GM12891 (cell line): Measurements from ENCODE around the gene TMEM174.

Experiments
- DNase-seq: peaks from one replicate; pipeline ENCODE4 v3.0.0; 2011; ENCODE audit warnings: low spot score; ENCODE audit not compliant: insufficient read length
- FAIRE-seq: peaks from 2 replicates; lab custom pipeline; 2011; peaks lifted over from hg19 to GRCh38; lab: Jason Lieb, UNC
- PAX5 ChIP-seq: IDR thresholded peaks from 2 replicates; pipeline ENCODE4 v1.6.1; 2011; ENCODE audit warnings: low read length, moderate library complexity, mild to moderate bottlenecking; ENCODE audit not compliant: insufficient read depth, severe bottlenecking
- POLR2A ChIP-seq: IDR thresholded peaks from 2 replicates; pipeline ENCODE4 v1.6.1; 2011; ENCODE audit warnings: low read depth, low read length, control low read depth
- POLR2AphosphoS5 ChIP-seq: IDR thresholded peaks from 2 replicates; pipeline ENCODE4 v1.6.1; 2011; ENCODE audit warnings: low read depth, low read length, control low read depth
- POU2F2 ChIP-seq: IDR thresholded peaks from 2 replicates; pipeline ENCODE4 v1.6.1; 2011; ENCODE audit warnings: low read depth, mild to moderate bottlenecking, control low read depth, low read length, moderate library complexity
- SPI1 ChIP-seq: IDR thresholded peaks from 2 replicates; pipeline ENCODE4 v1.6.1; 2011; ENCODE audit warnings: low read depth, low read length, control low read depth
- TAF1 ChIP-seq: IDR thresholded peaks from 2 replicates; pipeline ENCODE4 v1.6.1; 2011; ENCODE audit warnings: low read depth, low read length, control low read depth

The TMEM174 gene

DNA sequence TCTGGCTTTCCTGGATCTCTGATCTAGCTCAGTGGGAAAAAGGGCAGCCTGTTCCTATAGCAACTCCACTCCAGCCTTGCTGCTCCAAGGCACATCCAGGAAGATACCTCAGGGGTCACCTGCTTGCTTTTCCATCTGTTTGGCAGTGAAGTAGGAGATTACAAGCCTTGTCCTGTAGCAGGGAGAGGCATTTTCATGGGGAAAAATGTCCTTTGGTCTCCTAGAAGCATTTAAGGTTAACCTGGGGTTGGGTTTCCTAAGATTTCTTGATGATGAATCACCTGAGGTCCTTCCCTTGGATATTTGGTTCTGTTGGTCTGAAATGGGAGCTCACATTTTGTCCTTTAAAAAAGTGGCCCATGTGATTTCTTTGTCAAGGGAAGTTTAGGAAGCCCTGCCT lies 1.5 kb upstream of the TMEM174 start:
- DNase-seq (no peak), FAIRE-seq (no peak)
- no peak for TF ChIP-seq PAX5
- no peak for TF ChIP-seq POLR2A
- TF ChIP-seq POU2F2 = no peak
- no peak for TF ChIP-seq TAF1
- no peak for TF ChIP-seq POLR2AphosphoS5
- no peak for TF ChIP-seq SPI1

DNA sequence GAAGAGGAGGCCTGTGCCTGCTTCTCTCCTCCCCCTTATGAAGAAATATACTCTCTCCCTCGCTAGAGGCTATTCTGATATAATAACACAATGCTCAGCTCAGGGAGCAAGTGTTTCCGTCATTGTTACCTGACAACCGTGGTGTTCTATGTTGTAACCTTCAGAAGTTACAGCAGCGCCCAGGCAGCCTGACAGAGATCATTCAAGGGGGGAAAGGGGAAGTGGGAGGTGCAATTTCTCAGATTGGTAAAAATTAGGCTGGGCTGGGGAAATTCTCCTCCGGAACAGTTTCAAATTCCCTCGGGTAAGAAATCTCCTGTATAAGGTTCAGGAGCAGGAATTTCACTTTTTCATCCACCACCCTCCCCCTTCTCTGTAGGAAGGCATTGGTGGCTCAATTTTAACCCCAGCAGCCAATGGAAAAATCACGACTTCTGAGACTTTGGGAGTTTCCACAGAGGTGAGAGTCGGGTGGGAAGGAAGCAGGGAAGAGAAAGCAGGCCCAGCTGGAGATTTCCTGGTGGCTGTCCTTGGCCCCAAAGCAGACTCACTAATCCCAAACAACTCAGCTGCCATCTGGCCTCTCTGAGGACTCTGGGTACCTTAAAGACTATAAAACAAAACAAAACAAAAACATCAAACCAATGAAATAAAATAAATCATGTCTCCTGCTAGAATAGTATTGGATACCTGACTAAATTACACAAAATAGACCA lies 1.3 kb downstream of the TMEM174 start:
- DNase-seq (no peak), FAIRE-seq (peak; percentile 33)
- no peak for TF ChIP-seq POLR2A
- peak; percentile 84 for TF ChIP-seq SPI1
- TF ChIP-seq POU2F2 = no peak

DNA sequence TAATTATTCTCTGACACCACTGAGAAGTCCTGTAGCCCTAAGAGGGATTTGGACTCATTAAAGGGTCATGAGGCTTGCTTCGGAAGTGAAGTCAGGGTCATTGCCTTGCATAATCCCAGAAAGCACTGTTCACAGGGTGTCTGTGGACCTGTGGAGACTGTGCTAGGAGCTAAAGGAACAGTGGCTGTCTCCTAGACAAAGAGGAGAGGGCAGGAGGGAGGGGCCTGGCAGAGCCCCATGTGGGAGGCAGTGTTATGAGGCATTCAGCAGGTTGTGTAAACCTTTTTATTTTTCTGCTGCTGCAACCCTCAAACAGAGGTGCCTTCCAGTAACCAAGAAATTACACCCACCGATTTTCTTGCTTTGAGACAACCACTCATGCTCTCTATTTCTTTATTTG lies 3.3 kb downstream of the TMEM174 start:
- no peak for TF ChIP-seq POU2F2
- no peak for TF ChIP-seq POLR2AphosphoS5
- no peak for TF ChIP-seq PAX5
- TF ChIP-seq SPI1 = no peak
- TF ChIP-seq POLR2A = no peak
- TF ChIP-seq TAF1 = no peak
- FAIRE-seq (no peak), DNase-seq (no peak)

DNA sequence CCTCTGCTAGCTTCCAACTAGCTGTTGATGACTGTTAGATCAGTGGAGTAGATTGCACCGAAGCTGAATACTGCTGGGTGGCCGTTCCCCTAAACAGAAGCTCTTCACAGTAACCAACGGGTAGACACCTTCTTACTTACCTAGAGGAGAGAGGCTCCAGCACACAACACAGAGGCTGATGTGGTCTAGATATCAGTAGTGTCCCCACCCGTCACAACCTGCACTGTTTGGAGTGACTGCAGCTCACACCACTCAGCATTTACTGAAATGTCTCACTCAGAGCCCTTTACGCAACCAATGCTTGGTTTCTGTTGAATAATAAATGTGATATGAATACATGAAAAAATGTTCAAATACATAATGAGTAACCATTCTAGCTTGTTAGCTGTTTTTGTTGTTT lies 5.3 kb downstream of the TMEM174 start:
- DNase-seq = no peak
- FAIRE-seq = no peak
- TF ChIP-seq POLR2AphosphoS5 (no peak), POU2F2 (no peak), POLR2A (no peak), TAF1 (no peak), SPI1 (no peak), PAX5 (no peak)

DNA sequence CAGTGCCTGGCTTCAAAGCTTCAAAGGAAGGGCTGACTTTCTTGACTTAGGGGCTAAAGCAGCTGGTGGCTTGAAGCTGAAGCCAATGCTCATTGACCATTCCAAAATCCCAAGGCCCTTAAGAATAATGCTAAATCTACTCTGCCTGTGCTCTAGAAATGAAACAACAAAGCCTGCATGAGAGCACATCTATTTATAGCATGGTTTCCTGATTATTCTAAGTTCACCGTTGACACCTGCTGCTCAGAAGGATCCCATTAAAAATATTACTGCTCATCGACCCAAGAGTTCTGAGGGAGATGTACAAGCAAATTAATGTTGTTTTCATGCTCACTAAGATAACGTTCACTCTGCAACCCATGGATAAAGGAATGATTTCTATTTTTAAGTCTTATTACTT lies 6.7 kb downstream of the TMEM174 start:
- FAIRE-seq (no peak), DNase-seq (no peak)
- TF ChIP-seq SPI1 (no peak), PAX5 (no peak), POLR2AphosphoS5 (no peak), POU2F2 (no peak), TAF1 (no peak), POLR2A (no peak)

DNA sequence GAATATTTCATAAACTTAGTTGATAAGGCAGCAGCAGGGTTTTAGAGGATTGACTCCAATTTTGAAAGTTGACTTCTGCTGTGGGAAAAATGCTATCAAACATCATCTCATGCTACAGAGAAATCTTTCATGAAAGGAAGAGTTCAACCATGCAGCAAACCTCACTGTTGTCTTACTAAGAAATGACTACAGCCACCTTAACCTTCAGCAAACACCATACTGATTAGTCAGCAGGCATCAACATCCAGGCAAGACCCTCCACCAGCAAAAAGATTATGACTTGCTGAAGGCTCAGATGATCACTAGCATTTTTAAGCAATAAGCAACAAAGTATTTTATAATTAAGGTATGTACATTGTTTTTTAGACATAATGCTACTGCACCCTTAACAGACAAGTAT lies 7.6 kb downstream of the TMEM174 start:
- no peak for DNase-seq
- FAIRE-seq = no peak
- TF ChIP-seq SPI1 (no peak), POLR2AphosphoS5 (no peak), POLR2A (no peak), TAF1 (no peak), POU2F2 (no peak), PAX5 (no peak)

DNA sequence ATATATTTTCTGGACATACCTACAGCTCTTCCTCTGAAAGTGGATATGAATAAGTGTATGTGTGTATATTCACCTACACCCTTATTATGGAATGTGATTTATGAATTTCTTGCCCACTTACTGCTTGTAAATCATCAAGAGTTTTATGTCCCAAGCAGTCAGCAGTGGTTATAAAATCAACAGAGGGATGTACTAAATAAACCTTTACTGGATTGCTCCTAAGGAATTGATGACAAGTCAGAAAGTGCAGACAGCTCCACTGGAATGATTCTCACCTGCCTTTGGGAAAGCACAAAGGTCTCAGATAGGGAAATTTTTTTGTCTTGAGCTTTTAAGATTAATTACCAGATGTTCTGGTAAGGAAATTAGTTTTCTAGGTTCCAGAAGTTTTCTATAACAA lies 9.3 kb downstream of the TMEM174 start:
- no peak for TF ChIP-seq POU2F2
- TF ChIP-seq POLR2A = no peak
- no peak for TF ChIP-seq POLR2AphosphoS5
- TF ChIP-seq SPI1 = no peak
- TF ChIP-seq PAX5 = no peak
- TF ChIP-seq TAF1 = no peak
- no peak for DNase-seq
- no peak for FAIRE-seq

DNA sequence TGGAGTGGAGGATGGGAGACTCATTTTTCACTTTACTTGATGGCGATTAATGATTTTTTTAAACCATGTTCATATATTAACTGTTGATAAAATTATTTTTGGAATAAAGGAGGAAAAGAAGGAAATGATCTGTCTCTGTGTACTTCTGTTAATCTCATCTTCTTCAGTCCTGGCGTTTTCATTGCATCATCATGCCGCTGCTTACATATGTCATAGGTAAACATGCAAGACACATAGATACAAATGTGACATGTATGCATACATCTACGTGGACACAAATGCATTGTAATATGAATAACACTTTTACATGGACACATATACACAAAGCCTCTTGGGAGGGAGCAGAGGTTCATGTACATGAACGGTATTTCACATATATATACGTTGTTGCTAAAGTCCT lies 10.0 kb downstream of the TMEM174 start:
- TF ChIP-seq POLR2A (no peak), POLR2AphosphoS5 (no peak), POU2F2 (no peak), SPI1 (no peak), TAF1 (no peak), PAX5 (no peak)
- no peak for FAIRE-seq
- no peak for DNase-seq

DNA sequence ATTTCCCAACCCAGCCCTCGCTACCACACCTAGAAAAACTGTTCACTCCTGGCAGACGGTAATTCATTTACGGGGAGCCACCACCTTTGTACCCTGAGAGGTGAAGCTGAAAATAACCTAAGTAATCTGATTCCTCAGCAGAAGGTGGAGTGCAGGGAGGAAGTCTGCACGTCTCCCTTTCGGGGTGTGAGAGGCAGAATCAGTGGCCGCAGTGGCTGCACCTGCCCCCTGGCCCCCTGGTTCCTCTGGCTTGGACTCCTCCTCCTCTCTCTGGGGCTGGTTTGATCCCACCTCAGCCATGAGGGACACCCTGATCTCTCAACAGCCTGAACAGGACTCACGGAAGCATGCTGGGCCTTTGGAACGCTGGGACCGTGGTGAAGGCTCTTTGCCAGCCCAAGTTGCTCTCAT lies 10.5 kb downstream of the TMEM174 start:
- DNase-seq (no peak), FAIRE-seq (no peak)
- no peak for TF ChIP-seq SPI1
- no peak for TF ChIP-seq POLR2A
- no peak for TF ChIP-seq POU2F2
- TF ChIP-seq PAX5 = no peak
- TF ChIP-seq TAF1 = no peak
- TF ChIP-seq POLR2AphosphoS5 = no peak

DNA sequence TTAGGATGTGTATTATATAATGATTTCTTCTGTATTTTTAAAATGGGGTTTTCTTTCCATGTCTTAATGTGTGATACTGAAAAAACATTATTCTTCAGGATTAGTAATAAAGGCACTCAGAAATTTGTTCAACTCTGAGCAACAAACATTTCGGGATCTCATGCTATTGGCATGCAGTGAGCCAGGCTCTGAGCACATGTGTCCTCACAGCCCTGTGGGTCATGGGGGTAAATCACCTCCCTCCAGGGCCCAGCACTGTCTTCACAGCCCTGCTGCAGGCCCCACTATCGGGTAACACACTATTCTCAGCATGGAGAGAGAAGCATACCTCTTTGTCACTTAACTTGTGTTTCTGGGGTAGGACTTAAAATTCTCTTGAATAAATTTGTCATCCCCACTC lies 14.0 kb downstream of the TMEM174 start:
- TF ChIP-seq PAX5 (no peak), SPI1 (no peak), POLR2AphosphoS5 (no peak)
- DNase-seq (no peak), FAIRE-seq (no peak)

DNA sequence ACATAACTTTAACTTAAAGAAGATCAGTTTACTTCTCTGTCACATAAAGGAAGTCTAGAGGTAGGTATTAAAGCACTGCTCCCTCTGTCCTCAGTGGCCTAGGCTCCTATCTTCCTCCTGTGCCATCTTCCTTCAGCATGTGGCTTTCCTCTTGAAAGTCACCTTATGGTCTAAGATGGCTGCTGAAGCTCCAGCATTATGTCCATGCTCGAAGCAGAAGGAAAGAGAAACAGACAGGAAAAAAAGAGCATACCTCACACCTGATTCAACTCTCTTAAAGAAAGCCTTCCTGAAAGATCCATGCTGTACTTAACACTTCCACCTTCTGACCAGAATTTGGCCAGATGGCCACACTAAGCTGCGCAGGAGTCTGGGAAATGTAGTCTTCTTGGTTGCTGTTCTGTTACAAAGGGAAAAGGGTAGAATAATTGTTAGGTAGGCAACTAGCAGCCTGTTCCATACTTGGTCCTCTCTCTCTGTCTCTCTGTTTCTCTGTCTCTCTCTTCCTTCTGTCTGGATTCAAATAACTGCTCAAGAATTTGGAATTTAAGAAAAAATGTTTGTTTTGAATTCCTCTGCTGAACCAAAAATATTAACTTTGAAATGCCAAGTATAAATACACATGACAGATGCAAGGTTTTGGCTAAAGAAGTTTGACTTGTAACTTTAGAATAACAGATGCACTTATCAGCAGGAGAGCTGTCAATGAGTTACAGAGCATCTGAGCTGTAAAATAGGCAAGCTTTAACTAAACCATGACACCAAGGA lies 16.0 kb downstream of the TMEM174 start:
- no peak for TF ChIP-seq POU2F2
- no peak for TF ChIP-seq PAX5
- TF ChIP-seq TAF1 = no peak
- TF ChIP-seq POLR2A = no peak
- no peak for TF ChIP-seq POLR2AphosphoS5
- no peak for TF ChIP-seq SPI1
- FAIRE-seq (no peak), DNase-seq (no peak)
